ENCODE measurements around the gene CCDC149.

Gene CCDC149

DNA sequence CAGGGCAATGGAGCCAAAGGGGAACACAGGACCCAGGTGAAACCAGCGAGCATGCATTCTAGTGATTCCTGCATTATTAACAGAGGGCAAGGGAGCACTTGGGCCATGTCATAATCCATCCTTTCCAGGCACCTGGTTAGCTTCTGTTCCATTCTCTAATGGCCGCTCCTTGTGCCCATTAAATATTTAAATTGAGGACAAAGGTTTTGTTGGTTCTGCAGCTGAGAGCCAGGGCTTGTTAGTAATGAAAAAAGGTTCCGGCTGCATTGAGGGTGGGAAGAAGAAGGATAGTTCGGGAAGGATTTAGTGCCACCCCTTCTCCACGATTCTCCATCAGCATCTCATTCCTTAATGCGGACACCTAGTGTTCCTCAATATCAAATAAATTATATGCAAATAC, 103.9 kb downstream of the CCDC149 start:
- Mint-ChIP-seq H3K27ac (no peak overlapping the region), H3K27me3 (ENCODE audit: low read depth, poor library complexity) (peaks cover 5% of the 10 kb centered on the region), H3K4me3 (no peak overlapping the region), H3K4me1 (peaks cover 22% of the 10 kb centered on the region), H3K9me3 (peaks cover 15% of the 10 kb centered on the region), H3K36me3 (ENCODE audit: low read depth) (peaks cover 20% of the 10 kb centered on the region)
- no peak for DNase-seq
- TF ChIP-seq, protein P1, sequence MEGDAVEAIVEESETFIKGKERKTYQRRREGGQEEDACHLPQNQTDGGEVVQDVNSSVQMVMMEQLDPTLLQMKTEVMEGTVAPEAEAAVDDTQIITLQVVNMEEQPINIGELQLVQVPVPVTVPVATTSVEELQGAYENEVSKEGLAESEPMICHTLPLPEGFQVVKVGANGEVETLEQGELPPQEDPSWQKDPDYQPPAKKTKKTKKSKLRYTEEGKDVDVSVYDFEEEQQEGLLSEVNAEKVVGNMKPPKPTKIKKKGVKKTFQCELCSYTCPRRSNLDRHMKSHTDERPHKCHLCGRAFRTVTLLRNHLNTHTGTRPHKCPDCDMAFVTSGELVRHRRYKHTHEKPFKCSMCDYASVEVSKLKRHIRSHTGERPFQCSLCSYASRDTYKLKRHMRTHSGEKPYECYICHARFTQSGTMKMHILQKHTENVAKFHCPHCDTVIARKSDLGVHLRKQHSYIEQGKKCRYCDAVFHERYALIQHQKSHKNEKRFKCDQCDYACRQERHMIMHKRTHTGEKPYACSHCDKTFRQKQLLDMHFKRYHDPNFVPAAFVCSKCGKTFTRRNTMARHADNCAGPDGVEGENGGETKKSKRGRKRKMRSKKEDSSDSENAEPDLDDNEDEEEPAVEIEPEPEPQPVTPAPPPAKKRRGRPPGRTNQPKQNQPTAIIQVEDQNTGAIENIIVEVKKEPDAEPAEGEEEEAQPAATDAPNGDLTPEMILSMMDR (IDR thresholded peaks at IDR 0.05), result no peak

DNA sequence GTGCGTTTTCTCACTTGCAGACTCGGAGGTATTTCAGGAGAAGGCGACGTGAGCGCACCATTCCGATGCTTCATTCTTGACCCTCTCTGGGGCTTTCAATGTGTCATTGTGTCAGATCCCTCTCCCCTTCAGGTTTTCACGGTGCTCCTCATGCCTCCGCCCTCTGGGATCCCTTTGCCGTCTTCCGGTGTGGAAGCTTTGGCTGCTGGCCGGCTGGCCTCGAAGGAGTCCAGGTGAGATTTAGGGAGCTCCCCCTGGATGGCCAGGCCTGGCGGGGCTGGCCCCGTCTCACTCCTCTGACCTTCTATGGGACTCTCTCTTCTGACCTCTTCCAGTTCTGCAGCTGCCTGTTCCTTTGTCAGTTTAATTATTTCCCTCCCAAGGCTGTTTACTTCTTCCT, 104.6 kb downstream of the CCDC149 start:
- peaks cover 20% of the 10 kb centered on the region for H3K36me3 Mint-ChIP-seq (ENCODE audit: low read depth)
- no peak for DNase-seq

DNA sequence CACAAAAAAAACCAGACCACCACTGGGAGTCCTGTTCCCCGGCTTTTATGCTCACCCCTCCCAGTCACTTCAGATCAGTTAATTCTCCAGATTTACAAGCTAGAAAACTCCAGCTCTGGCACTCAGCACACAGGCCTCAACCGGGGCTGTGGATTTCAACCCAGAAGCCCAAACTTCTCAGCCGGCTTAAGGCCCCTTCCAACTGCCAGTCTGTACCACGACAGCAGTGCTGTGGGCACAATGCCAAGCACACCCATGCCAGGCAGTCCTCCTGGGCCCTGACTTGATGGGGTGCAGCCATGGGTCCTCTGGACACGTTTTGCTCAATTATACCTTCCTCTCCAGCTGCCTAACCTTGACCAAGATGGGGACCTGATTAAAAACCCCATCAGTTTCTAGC, 105.2 kb downstream of the CCDC149 start:
- DNase-seq, result no peak
- H3K36me3 Mint-ChIP-seq (ENCODE audit: low read depth), result peaks cover 19% of the 10 kb centered on the region
- peaks cover 22% of the 10 kb centered on the region for H3K4me1 Mint-ChIP-seq
- TF ChIP-seq, protein P1 (IDR thresholded peaks at IDR 0.05), result no peak
- peaks cover 10% of the 10 kb centered on the region for H3K27me3 Mint-ChIP-seq (ENCODE audit: low read depth, poor library complexity)
- peaks cover 14% of the 10 kb centered on the region for H3K9me3 Mint-ChIP-seq
- H3K4me3 Mint-ChIP-seq, result no peak overlapping the region
- no peak overlapping the region for H3K27ac Mint-ChIP-seq

More for the DNA sequence above, 104.6 kb downstream of the CCDC149 start:
- Mint-ChIP-seq H3K4me1 (peaks cover 22% of the 10 kb centered on the region), H3K27me3 (ENCODE audit: low read depth, poor library complexity) (peaks cover 5% of the 10 kb centered on the region), H3K9me3 (peaks cover 15% of the 10 kb centered on the region), H3K4me3 (peak overlapping the region; percentile 2), H3K27ac (no peak overlapping the region)
- TF ChIP-seq, protein P1 (IDR thresholded peaks at IDR 0.05), result no peak

DNA sequence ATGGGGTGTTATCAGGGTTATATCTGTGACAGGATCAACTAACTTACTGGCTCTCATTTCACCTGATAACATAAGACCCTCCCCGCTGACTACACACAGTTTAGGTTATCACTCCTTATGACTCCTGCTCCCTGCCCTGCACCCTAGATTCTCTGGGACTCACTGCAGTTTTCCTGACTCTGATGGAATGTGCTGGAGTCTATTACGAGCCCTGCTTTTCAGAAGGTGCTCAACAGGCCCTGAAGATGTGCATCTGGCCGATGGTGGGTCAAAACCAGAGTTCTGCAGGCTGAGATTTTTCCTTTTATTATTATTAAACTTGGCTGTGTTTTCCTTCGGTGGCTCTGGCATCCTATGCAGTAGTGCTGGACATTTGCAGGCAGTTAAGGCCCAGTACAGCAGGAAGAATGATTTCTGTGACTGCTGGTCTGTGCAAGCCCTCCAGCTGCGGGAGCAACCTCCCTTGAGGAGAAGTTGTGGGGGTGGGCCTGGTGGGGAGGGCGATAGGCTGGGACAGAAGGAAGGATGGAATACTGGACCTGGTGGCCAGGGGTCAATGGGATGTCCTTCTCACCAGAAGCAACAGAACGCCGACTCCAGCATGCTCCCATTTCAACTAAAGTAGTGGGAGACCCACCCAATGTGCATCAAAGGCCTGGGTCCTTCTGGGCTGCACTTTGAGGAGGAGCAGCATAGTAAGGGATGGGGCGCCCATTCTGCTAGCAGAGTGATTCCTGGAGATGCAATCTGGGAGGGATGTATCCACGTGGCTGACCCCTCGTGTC, 106.4 kb downstream of the CCDC149 start:
- Mint-ChIP-seq H3K9me3 (peaks cover 6% of the 10 kb centered on the region), H3K27ac (no peak overlapping the region), H3K4me1 (peaks cover 22% of the 10 kb centered on the region)

DNA sequence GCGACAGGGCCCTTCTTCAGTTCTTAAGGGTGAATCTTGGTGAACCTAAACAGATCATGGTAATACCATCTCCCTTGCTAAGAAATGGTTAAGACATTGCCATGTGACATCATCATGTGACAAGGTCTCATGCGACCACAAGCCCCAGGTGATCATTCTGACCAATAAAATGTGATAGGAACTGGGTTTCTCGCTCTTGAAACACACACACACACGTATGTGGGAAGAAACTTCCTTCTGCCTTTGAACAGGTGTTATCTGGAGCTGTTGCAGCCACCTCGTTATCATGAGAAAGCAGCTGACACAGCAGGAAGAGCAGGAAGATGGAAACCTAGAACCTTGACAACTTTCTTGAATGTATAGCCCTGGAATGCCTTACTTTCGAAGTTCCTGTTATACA, 107.3 kb downstream of the CCDC149 start:
- Mint-ChIP-seq H3K27ac (no peak overlapping the region), H3K9me3 (no peaks in the 10 kb centered on the region), H3K27me3 (ENCODE audit: low read depth, poor library complexity) (peaks cover 28% of the 10 kb centered on the region), H3K4me1 (peaks cover 28% of the 10 kb centered on the region), H3K36me3 (ENCODE audit: low read depth) (peaks cover 10% of the 10 kb centered on the region), H3K4me3 (no peak overlapping the region)
- DNase-seq, result no peak
- TF ChIP-seq, protein P1 (IDR thresholded peaks at IDR 0.05), result no peak

More for the DNA sequence above, 106.4 kb downstream of the CCDC149 start:
- Mint-ChIP-seq H3K4me3 (no peak overlapping the region), H3K36me3 (ENCODE audit: low read depth) (peaks cover 10% of the 10 kb centered on the region), H3K27me3 (ENCODE audit: low read depth, poor library complexity) (peaks cover 21% of the 10 kb centered on the region)
- TF ChIP-seq, protein P1 (IDR thresholded peaks at IDR 0.05), result no peak
- no peak for DNase-seq

DNA sequence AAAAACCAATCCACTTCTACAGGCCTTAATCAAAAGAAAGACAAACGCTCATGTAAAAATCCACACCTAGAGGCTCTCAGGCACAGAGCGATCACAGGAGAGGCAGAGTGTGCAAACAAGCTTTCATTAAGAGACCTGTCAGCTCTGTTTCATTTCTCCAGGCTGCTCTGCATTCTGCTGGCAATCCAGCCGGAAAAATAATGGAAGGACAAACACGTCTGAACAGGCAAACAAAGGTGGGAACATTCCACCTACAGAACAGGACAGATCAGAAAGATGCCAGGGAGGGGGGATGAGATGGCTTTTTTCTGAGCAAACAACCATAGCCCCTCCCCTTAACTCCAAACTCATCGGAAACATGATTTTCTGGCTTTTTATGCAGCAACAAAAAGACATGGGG, 107.8 kb downstream of the CCDC149 start:
- H3K27me3 Mint-ChIP-seq (ENCODE audit: low read depth, poor library complexity), result peaks cover 33% of the 10 kb centered on the region
- H3K4me1 Mint-ChIP-seq, result peaks cover 33% of the 10 kb centered on the region
- DNase-seq, result no peak
- TF ChIP-seq, protein P1 (IDR thresholded peaks at IDR 0.05), result no peak
- H3K9me3 Mint-ChIP-seq, result no peaks in the 10 kb centered on the region
- H3K27ac Mint-ChIP-seq, result no peak overlapping the region
- H3K36me3 Mint-ChIP-seq (ENCODE audit: low read depth), result peaks cover 10% of the 10 kb centered on the region
- H3K4me3 Mint-ChIP-seq, result no peak overlapping the region
